IMR-90 (cell line): ENCODE data around the gene TMPRSS9. TPM values are rescaled to one million over a fixed set of nuclear protein-coding genes. Genes with fewer than 3 reads are reported as not detected.

Experiments
- ATAC-seq: fragments of 200-7000 bp; cut with Tn5 transposase; 2 replicates; pipeline ENCODE4 v1.9.1; 2020; ENCODE audit warnings: low read depth, mild to moderate bottlenecking, moderate library complexity
- BruUV-seq: library from RNA; stranded (reverse); fragments of 400-500 nt; replicated peaks from 2 replicates; lab custom pipeline; 2021; lab: Mats Ljungman, UMichigan
- CTCF ChIA-PET: fragments of 300-600 bp; formaldehyde crosslinking; extraction: SDS; loops from one replicate; lab custom pipeline; 2021; ENCODE audit warnings: antibody characterized with exemption; lab: Yijun Ruan, JAX
- POLR2A ChIA-PET: fragments of 300-600 bp; sonication (Branson Sonifier 250); formaldehyde crosslinking; loops from one replicate; lab custom pipeline; 2022; ENCODE audit warnings: antibody characterized with exemption; ENCODE audit not compliant: unreplicated experiment; lab: Charles Lee
- DNase-seq: peaks from one replicate; pipeline ENCODE4 v3.0.0; 2013
- H2AFZ ChIP-seq: replicated peaks from 2 replicates; pipeline ENCODE3; 2013; ENCODE audit warnings: low read length, mild to moderate bottlenecking; ENCODE audit not compliant: poor library complexity
- H2AK5ac ChIP-seq: 2 replicates; pipeline ENCODE4 v1.6.1; 2013; ENCODE audit warnings: low read depth, low read length, inconsistent platforms
- H2AK9ac ChIP-seq: replicated peaks from 2 replicates; pipeline ENCODE3; 2013; ENCODE audit warnings: mild to moderate bottlenecking, low read depth, low read length, moderate library complexity; ENCODE audit not compliant: poor library complexity
- H2BK120ac ChIP-seq: 2 replicates; pipeline ENCODE4 v1.6.1; 2013; ENCODE audit warnings: low read depth, low read length, inconsistent platforms
- H2BK15ac ChIP-seq: 3 replicates; pipeline ENCODE4 v1.6.1; 2013; ENCODE audit warnings: low read depth, low read length, inconsistent platforms
- H2BK20ac ChIP-seq: 2 replicates; pipeline ENCODE4 v1.6.1; 2013; ENCODE audit warnings: low read depth, mild to moderate bottlenecking, inconsistent platforms, low read length, moderate library complexity
- H2BK5ac ChIP-seq: 2 replicates; pipeline ENCODE4 v1.6.1; 2013; ENCODE audit warnings: mild to moderate bottlenecking, low read depth, low read length, inconsistent platforms; ENCODE audit not compliant: poor library complexity, severe bottlenecking
- H3K14ac ChIP-seq: replicated peaks from 2 replicates; pipeline ENCODE4 v1.6.1; 2013; ENCODE audit warnings: low read depth, low read length, inconsistent platforms
- H3K18ac ChIP-seq: 2 replicates; pipeline ENCODE4 v1.6.1; 2013; ENCODE audit warnings: low read depth, low read length, control low read depth
- H3K23ac ChIP-seq: 2 replicates; pipeline ENCODE4 v1.6.1; 2013; ENCODE audit warnings: low read depth, low read length, inconsistent platforms
- H3K27ac ChIP-seq: 2 replicates; pipeline ENCODE4 v1.5.1; 2013; ENCODE audit warnings: mild to moderate bottlenecking, control low read depth, low read length; ENCODE audit not compliant: insufficient read depth
- H3K27me3 ChIP-seq: 2 replicates; pipeline ENCODE4 v1.6.1; 2013; ENCODE audit warnings: low read length; ENCODE audit not compliant: control insufficient read depth, insufficient read depth
- H3K36me3 ChIP-seq: 2 replicates; pipeline ENCODE4 v1.6.1; 2013; ENCODE audit warnings: low read length, mixed read lengths; ENCODE audit not compliant: control insufficient read depth, insufficient read depth
- H3K4ac ChIP-seq: 2 replicates; pipeline ENCODE4 v1.6.1; 2013; ENCODE audit warnings: low read depth, low read length, inconsistent platforms
- H3K4me1 ChIP-seq: 2 replicates; pipeline ENCODE4 v1.6.1; 2013; ENCODE audit warnings: low read length, mixed read lengths; ENCODE audit not compliant: control insufficient read depth, insufficient read depth
- H3K4me2 ChIP-seq: 2 replicates; pipeline ENCODE4 v1.6.1; 2013; ENCODE audit warnings: low read depth, mild to moderate bottlenecking, control low read depth, low read length, moderate library complexity
- H3K4me3 ChIP-seq: 2 replicates; pipeline ENCODE4 v1.5.1; 2013; ENCODE audit warnings: low read depth, mild to moderate bottlenecking, control low read depth, low read length, moderate library complexity; ENCODE audit not compliant: insufficient read depth
- H3K56ac ChIP-seq: 2 replicates; pipeline ENCODE4 v1.6.1; 2013; ENCODE audit warnings: low read length, inconsistent platforms; ENCODE audit not compliant: insufficient read depth; ENCODE audit errors: extremely low read depth
- H3K79me1 ChIP-seq, 2 experiments: 2 replicates each; pipeline ENCODE4 v1.6.1; 2013; ENCODE audit warnings: low read length in 2 of 2, inconsistent platforms in 1 of 2, low read depth in 1 of 2
- H3K9ac ChIP-seq: 2 replicates; pipeline ENCODE4 v1.6.1; 2013; ENCODE audit warnings: low read depth, low read length, control low read depth
- H3K9me1 ChIP-seq: 2 replicates; pipeline ENCODE4 v1.6.1; 2013; ENCODE audit warnings: low read length, inconsistent platforms; ENCODE audit not compliant: insufficient read depth
- H3K9me3 ChIP-seq: 2 replicates; pipeline ENCODE4 v1.6.1; 2013; ENCODE audit warnings: low read length; ENCODE audit not compliant: control insufficient read depth, insufficient read depth
- H4K20me1 ChIP-seq: 2 replicates; pipeline ENCODE4 v1.6.1; 2013; ENCODE audit warnings: low read length, inconsistent platforms; ENCODE audit not compliant: insufficient read depth
- H4K5ac ChIP-seq: 2 replicates; pipeline ENCODE4 v1.6.1; 2013; ENCODE audit warnings: mild to moderate bottlenecking, low read depth, low read length, control low read depth
- H4K8ac ChIP-seq, 2 experiments: 2 replicates each; pipeline ENCODE4 v1.6.1; 2013; ENCODE audit warnings: low read depth in 2 of 2, low read length in 2 of 2, control low read depth in 1 of 2, inconsistent platforms in 1 of 2
- H4K91ac ChIP-seq: 2 replicates; pipeline ENCODE4 v1.6.1; 2013; ENCODE audit warnings: low read depth, low read length, inconsistent platforms; ENCODE audit not compliant: insufficient read depth
- BHLHE40 ChIP-seq: fragments of 150-350 bp; IDR thresholded peaks from 2 replicates; pipeline ENCODE4 v1.6.1; 2016; ENCODE audit warnings: mild to moderate bottlenecking, low read depth, low read length
- CEBPB ChIP-seq: IDR thresholded peaks from 2 replicates; pipeline ENCODE4 v1.6.1; 2012; ENCODE audit warnings: low read depth, low read length, improper control_type of control experiment
- CHD1 ChIP-seq: IDR thresholded peaks from 2 replicates; pipeline ENCODE4 v1.6.1; 2012; ENCODE audit warnings: low read depth, low read length, improper control_type of control experiment
- CTCF ChIP-seq: conservative IDR thresholded peaks from 2 replicates; pipeline ENCODE4 v1.5.1; 2012; ENCODE audit warnings: mild to moderate bottlenecking, low read depth, low read length, improper control_type of control experiment
- ELK1 ChIP-seq: fragments of 150-350 bp; IDR thresholded peaks from 2 replicates; pipeline ENCODE4 v1.6.1; 2016; ENCODE audit warnings: low read depth, mild to moderate bottlenecking, low read length, moderate library complexity, borderline replicate concordance
- FOS ChIP-seq: fragments of 150-350 bp; IDR thresholded peaks from 2 replicates; pipeline ENCODE4 v1.6.1; 2016; ENCODE audit warnings: low read depth, low read length
- MAFK ChIP-seq: IDR thresholded peaks from 2 replicates; pipeline ENCODE4 v1.6.1; 2012; ENCODE audit warnings: low read depth, low read length, improper control_type of control experiment
- MAZ ChIP-seq: IDR thresholded peaks from 2 replicates; pipeline ENCODE4 v1.6.1; 2012; ENCODE audit warnings: low read depth, mild to moderate bottlenecking, low read length, improper control_type of control experiment, moderate library complexity, borderline replicate concordance
- MXI1 ChIP-seq: IDR thresholded peaks from 2 replicates; pipeline ENCODE4 v1.6.1; 2012; ENCODE audit warnings: low read depth, mild to moderate bottlenecking, low read length, moderate library complexity, borderline replicate concordance
- NFE2L2 ChIP-seq: fragments of 150-350 bp; IDR thresholded peaks from 2 replicates; pipeline ENCODE4 v1.6.1; 2016; ENCODE audit warnings: low read depth, mild to moderate bottlenecking, low read length
- POLR2A ChIP-seq: IDR thresholded peaks from 2 replicates; pipeline ENCODE4 v1.6.1; 2012; ENCODE audit warnings: mild to moderate bottlenecking, low read depth, low read length
- RAD21 ChIP-seq: IDR thresholded peaks from 2 replicates; pipeline ENCODE4 v1.6.1; 2012; ENCODE audit warnings: low read length, improper control_type of control experiment
- RCOR1 ChIP-seq: IDR thresholded peaks from 2 replicates; pipeline ENCODE4 v1.6.1; 2012; ENCODE audit warnings: mild to moderate bottlenecking, low read length, improper control_type of control experiment; ENCODE audit not compliant: insufficient replicate concordance
- RFX5 ChIP-seq: IDR thresholded peaks from 2 replicates; pipeline ENCODE4 v1.8.0; 2012; ENCODE audit warnings: low read depth, mild to moderate bottlenecking, low read length, moderate library complexity
- SMC3 ChIP-seq: fragments of 150-350 bp; IDR thresholded peaks from 2 replicates; pipeline ENCODE4 v1.6.1; 2016; ENCODE audit warnings: low read depth, mild to moderate bottlenecking, antibody characterized with exemption, low read length, moderate library complexity
- USF2 ChIP-seq: fragments of 150-350 bp; IDR thresholded peaks from 2 replicates; pipeline ENCODE4 v1.6.1; 2017; ENCODE audit warnings: mild to moderate bottlenecking, antibody characterized with exemption, low read length, low read depth
- WGBS, 2 experiments: methylation state at CpG; one replicate each; pipeline versions ENCODE4 v1.1.5 to v1.1.7; 2013; ENCODE audit warnings: missing lambda C conversion rate in 2 of 2; ENCODE audit not compliant: insufficient read length in 1 of 2; ENCODE audit errors: extremely low coverage in 2 of 2; 5-methylcytosine and 5-hydroxymethylcytosine counted together
- dilution Hi-C: fragments of 300-500 bp; cut with HindIII; formaldehyde crosslinking; loops from one replicate; pipeline ENCODE4 v1.14.3; 2018; ENCODE audit warnings: low sequenced_read_pairs; ENCODE audit not compliant: unreplicated experiment
- in situ Hi-C: fragments of 300-500 bp; cut with MboI; formaldehyde crosslinking; loops from 3 replicates; pipeline ENCODE4 v1.14.3; 2019; ENCODE audit warnings: low sequenced_read_pairs, inconsistent platforms, mixed read lengths
- intact Hi-C: fragments of 100-400 bp; cut with micrococcal nuclease; formaldehyde crosslinking; loops from 2 replicates; pipeline ENCODE4 v1.10.0; 2022
- polyA plus RNA-seq, 3 experiments: library from polyadenylated mRNA; depleted of rRNA; stranded (reverse); fragments of >200 nt; gene quantifications; 2 replicates each; pipeline ENCODE4 v1.2.3, GENCODE V29; 2012; ENCODE audit warnings: low replicate concordance in 1 of 3
- total RNA-seq: library from RNA; depleted of rRNA; stranded (reverse); fragments of >200 nt; gene quantifications from 2 replicates; pipeline ENCODE4 v1.2.3, GENCODE V29; 2012

Gene TMPRSS9
- total and polyA plus RNA-seq, 2 of the 4 experiments (the other 2 are of a cell fraction) = not detected

GRCh38 chr19:2360833-2361232 lies 768 bp downstream of the TMPRSS9 start:
- H3K4me3 ChIP-seq = no peak overlapping the region
- no peak overlapping the region for H3K18ac ChIP-seq
- no peak overlapping the region for H2AFZ ChIP-seq
- H4K5ac ChIP-seq = no peak overlapping the region
- H3K9me1 ChIP-seq = 0 out of 2 replicates have a peak, but pooled peaks cover 2% of the 10 kb centered on the region
- peaks cover 33% of the 10 kb centered on the region for H3K27me3 ChIP-seq
- H3K23ac ChIP-seq = no peak overlapping the region
- no peak overlapping the region for H4K8ac ChIP-seq
- H3K27ac ChIP-seq = no peak overlapping the region
- no peak overlapping the region for H2BK5ac ChIP-seq
- H3K9me3 ChIP-seq = no peaks in the 10 kb centered on the region
- H3K4me1 ChIP-seq = no peaks in the 10 kb centered on the region
- no peak overlapping the region for H3K14ac ChIP-seq
- H3K4ac ChIP-seq = no peak overlapping the region
- WGBS, 2 experiments = 80% methylated on average over 2 of the region's 11 CpGs; no CpG with 5 or more reads in 1 of the 2 experiments
- H3K9ac ChIP-seq = no peak overlapping the region
- no peak overlapping the region for H4K91ac ChIP-seq
- POLR2A ChIA-PET = no interaction called here
- dilution Hi-C loops (no loop called here), intact Hi-C loops (no loop called here), in situ Hi-C loops (no loop called here)
- ATAC-seq (no peak), DNase-seq (no peak)
- BruUV-seq = no TSS peak
- TF ChIP-seq POLR2A = no peak
- TF ChIP-seq CTCF = no peak
- TF ChIP-seq FOS = no peak
- TF ChIP-seq MAZ = no peak
- TF ChIP-seq USF2 = no peak
- no peak for TF ChIP-seq MAFK
- no peak for TF ChIP-seq CEBPB
- no peak for TF ChIP-seq NFE2L2
- TF ChIP-seq MXI1 = no peak
- no peak for TF ChIP-seq CHD1
- no peak for TF ChIP-seq RAD21
- TF ChIP-seq RFX5 = no peak
- no peak for TF ChIP-seq SMC3
- no peak for TF ChIP-seq RCOR1
- no peak for TF ChIP-seq ELK1
- no peak for TF ChIP-seq BHLHE40
- H3K56ac ChIP-seq = no peak overlapping the region
- H2BK15ac ChIP-seq = no peak overlapping the region
- no peak overlapping the region for H2AK5ac ChIP-seq
- no peak overlapping the region for H2BK120ac ChIP-seq
- no peak overlapping the region for H3K4me2 ChIP-seq
- H3K36me3 ChIP-seq = no peaks in the 10 kb centered on the region
- no peak overlapping the region for H2AK9ac ChIP-seq
- CTCF ChIA-PET = no interaction called here
- H2BK20ac ChIP-seq = no peak overlapping the region
- H4K20me1 ChIP-seq = no peaks in the 10 kb centered on the region
- no peaks in the 10 kb centered on the region for H3K79me1 ChIP-seq
